ENCODE results near the gene SYDE1.

- TF ChIP-seq, protein P1, sequence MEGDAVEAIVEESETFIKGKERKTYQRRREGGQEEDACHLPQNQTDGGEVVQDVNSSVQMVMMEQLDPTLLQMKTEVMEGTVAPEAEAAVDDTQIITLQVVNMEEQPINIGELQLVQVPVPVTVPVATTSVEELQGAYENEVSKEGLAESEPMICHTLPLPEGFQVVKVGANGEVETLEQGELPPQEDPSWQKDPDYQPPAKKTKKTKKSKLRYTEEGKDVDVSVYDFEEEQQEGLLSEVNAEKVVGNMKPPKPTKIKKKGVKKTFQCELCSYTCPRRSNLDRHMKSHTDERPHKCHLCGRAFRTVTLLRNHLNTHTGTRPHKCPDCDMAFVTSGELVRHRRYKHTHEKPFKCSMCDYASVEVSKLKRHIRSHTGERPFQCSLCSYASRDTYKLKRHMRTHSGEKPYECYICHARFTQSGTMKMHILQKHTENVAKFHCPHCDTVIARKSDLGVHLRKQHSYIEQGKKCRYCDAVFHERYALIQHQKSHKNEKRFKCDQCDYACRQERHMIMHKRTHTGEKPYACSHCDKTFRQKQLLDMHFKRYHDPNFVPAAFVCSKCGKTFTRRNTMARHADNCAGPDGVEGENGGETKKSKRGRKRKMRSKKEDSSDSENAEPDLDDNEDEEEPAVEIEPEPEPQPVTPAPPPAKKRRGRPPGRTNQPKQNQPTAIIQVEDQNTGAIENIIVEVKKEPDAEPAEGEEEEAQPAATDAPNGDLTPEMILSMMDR (IDR thresholded peaks at IDR 0.05; ENCODE audit: low read length), result no peak
- no peak for TF ChIP-seq EZH2 (optimal IDR thresholded peaks at IDR 0.05; ENCODE audit: low read depth, low read length)
- TF ChIP-seq EZH2phosphoT487 (IDR thresholded peaks at IDR 0.05; ENCODE audit: low read length), result no peak
Observed at GRCh38 chr19:15075806-15076205, 31.4 kb upstream of the SYDE1 start.

All from MM.1S (cell line).